GM18907 (cell line): ENCODE measurements around the gene CCDC6.
"Not testable (repeated sequence)": the region's sequence is repeated elsewhere in the genome, so short reads cannot be mapped to it uniquely, and the experiment has no call there.

ENCODE experiments used
- ATAC-seq: cut with Tn5 transposase; IDR thresholded peaks from one replicate; pipeline ENCODE4 v1.9.1; 2021; ENCODE audit warnings: mild to moderate bottlenecking, moderate library complexity; ENCODE audit not compliant: unreplicated experiment

The CCDC6 gene

DNA sequence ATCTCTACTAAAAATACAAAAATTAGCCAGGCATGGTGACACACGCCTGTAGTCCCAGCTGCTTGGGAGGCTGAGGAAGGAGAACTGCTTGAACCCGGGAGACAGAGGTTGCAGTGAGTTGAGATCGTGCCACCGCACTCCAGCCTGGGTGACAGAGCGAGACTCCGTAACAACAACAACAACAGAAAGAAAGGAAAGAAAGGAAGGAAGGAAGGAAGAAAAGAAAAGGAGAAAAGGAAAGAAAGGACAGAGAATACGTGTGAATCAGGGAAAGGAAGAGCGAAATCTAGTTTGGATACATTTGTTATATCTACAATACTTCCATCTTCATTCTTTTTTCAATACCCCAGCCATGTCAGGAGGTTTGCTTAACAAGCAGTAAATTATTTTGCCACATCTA is 21.5 kb downstream of the CCDC6 start:
- not testable (repeated sequence) for ATAC-seq

DNA sequence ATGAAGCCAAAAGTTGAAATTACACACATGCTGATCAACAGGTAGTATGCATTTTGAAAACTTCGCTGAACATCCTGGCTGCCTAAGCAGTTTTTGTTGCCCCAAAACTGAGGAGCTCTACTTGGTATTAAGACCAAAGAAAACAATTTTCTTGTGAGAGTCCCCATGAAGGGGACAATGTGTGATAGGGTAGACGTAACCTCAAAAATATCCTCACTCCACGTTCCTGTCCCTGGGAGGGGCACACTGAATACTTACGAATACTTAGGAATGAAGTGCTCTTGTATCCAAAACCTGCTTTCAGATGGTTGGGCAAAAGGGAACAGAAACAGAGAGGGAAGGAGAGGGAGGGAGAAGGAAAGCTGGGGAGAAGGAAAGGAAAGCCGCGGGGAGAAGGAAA is 24.7 kb downstream of the CCDC6 start:
- ATAC-seq = peak; percentile 0

DNA sequence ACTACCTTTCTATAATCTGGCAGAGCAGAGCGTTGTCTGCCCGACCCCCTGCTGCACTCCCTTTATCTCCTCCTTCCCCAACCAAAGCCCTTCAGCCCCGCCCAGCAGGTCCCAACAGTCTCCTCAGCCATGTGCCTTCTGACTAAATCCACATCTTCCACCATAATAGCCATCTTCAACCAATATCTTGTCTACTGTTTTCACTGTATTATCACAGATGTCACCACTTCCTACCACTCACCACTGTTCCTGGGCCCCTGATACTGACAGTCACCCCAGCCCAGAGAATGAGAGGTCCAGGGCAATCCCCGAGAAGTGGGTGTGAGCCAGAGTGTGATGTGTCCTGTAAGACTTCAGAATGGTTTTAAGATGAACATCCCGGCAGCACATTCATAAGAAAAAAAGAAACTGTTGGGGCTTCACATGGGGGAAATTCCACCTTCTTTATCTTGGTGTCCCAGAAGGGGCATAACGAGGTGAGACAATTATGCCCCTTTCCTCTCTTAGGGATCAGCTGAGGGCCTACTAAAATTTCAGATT is 25.3 kb downstream of the CCDC6 start:
- peak; percentile 84 for ATAC-seq

DNA sequence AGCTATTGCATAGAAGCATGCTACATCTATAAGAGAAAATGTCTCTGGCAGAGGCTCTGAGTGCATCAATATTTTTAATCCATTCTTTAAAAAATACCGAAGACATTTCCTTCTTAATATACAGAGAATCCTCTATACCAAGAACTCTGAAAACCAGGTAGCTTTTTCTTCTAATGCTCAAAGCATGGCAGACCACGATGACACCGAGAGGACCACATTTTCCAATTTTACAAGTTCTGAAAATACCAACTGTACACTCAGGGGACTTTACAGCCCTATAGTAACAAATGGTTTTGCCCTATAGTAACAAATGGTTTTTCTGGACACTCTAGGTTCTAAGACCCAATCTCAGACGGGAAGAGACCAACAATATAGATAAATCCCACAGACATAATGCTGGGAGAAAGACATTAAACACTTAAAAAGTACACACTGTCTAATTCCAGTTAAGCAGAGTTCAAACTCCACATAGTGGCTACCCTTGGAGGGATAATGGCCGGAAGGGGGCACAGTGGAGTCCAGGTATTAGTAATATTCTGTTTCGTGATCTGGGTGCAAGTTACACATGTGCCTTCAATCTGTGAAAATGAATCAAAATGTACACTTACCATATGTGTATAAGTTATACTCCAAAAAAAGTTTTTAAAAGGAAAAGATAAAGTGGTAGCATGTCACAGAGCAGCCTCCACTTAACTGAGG is 26.2 kb downstream of the CCDC6 start:
- no peak for ATAC-seq

DNA sequence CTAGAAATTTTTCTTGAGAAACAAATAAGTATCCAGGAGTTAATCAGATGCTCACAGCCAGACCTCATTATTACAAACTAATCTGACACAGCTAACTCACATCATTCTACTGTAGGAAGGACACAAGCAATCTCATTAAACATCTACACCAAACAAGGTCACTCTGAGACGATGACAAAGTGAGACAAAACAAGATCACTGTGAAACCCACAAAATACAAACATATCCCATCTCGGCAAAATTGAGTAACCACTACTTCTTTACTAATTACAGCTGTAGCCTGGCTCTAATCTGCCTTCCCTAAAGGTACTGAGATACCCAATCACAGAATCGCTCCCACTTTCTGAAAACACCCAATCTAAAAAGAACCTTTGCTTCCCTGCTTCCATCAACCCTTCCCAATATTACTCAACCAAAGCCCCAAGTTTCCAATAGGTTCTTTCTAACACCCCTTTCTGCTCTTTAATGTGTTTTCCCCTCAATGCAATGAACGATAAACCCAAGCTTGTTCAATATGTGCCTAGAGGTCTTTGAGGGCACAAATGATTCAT is 26.9 kb downstream of the CCDC6 start:
- ATAC-seq = peak; percentile 41

DNA sequence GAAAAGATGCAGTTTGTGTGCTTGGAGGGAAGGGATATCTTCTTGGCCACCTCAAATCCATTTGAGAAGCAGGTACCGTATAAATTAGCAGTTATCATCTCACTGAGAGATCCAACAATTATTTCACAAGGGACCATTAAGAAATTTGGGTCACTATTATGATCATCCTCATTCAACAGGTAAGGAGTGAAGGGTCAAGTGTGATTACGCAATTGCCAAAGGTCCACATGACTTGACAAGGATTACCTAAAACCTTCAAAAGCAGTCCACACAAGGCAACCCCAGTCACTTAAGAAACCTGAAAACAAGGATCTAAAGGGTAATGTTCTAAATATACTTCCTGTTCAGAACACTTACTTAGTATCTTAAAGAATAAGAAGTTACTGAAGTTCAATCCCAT is 27.4 kb downstream of the CCDC6 start:
- no peak for ATAC-seq

DNA sequence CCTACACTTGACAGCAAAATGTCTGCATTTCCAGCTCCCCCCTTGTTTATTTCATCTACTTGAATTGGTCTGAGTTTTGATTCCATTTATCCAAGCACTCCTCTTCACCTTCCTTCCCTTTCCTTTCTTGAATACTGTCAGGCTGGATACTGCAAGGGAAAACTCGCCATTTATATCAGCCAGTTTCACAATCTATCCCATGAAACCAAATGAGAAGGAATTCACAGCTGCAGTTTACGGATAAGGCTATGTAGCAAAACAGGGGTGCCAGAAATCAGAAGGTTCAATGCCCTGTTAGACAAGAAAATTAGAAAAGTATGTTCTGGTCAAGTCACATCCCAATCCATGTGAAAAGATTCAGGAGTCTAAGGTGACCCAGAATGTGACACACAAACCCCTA is 28.1 kb downstream of the CCDC6 start:
- no peak for ATAC-seq

DNA sequence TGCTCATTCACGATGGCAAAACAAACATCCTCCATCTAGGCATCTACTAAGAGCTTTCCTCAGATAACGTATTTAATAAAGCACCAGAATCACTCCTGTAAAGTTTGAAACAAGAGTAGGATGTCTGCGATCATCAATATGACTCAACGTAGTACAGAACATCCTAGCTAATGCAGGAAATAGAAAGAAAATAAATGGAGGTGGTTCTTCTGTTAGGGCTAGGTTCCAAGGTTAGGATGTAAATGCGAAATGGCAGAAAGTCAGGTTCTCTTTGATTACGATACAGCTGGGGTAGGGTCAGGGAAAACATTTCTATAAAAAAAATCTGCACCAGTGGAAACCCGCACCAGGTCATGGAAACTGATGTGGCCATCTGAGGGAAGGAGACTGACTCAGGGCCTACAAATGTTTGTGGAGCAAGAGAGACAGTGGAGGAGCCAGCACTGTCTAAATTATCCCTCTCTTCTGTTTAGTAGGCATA is 29.1 kb downstream of the CCDC6 start:
- no peak for ATAC-seq

DNA sequence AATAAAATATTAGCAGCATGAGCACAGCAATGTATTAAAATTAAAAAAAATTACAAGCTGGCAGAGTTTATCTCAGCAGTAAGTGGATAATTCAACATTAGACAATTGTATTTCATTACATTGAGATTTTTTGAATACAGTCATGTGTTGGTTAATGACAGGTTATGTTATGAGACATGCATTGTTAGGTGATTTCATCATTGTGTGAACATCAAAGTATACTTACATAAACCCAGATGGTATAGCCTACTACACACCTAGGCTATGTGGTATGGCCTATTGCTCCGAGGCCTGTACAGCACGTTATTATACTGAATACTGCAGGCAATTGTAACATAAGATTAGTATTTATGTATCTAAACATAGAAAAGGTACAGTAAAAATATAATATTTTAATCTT is 29.7 kb downstream of the CCDC6 start:
- ATAC-seq = no peak

DNA sequence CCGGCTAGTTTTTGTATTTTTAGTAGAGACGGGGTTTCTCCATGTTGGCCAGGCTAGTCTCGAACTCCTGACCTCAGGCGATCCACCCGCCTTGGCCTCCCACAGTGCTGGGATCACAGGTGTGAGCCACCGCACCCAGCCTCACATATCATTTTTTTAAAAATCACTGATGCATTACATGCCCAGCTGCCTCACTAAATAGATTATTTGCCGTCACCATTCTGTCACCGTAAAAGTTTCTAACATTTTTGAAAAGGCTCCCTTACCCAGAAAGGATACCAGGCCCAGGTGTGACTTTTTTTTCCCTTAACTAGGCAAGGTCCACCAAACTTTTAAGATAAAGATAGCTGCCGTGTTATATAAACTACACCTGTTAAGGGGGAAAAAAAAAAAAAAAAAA is 30.1 kb downstream of the CCDC6 start:
- ATAC-seq = peak; percentile 14

DNA sequence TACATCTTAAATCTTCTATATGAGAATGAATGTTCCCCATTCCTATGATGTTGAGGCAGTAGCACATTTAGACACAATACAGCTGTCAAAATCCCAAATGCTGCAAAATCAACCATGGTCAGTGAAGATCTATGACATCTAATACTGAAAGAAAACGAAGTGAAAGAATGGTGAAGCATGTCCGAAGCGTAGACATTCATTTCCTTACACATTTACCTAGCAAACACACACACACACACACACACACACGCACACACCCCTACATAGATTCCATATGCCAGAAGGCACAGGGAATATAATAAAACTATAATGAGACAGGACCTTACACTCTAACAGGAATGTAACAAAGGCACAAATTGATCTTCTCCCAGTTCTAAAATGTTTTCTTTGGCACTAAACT is 32.5 kb downstream of the CCDC6 start:
- ATAC-seq = peak; percentile 63

DNA sequence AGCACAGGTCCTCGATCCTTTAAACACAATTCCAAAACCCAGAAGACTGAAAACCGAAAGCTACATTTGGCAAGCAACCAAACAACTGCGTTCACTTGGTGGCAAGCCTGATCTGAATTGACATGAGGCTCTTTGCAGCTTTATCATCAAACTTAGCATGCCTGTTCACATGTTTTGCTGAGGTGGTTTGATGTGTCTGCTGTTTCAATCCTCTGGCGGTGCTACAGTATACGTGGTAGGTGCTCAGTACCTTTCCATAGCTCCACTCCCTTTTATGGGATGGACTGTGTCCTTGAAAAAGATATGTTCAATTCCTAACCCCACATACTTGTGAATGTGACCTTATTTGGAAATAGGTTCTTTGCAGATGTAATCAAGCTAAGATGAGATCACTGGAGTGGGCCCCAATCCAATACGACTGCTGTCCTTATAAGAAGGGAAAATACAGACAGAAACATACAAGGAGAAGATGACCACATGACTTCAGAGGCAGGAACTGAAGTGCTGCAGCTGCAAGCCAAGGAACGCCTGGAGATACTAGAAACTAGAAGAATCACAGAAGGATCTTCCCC is 33.4 kb downstream of the CCDC6 start:
- ATAC-seq = no peak

DNA sequence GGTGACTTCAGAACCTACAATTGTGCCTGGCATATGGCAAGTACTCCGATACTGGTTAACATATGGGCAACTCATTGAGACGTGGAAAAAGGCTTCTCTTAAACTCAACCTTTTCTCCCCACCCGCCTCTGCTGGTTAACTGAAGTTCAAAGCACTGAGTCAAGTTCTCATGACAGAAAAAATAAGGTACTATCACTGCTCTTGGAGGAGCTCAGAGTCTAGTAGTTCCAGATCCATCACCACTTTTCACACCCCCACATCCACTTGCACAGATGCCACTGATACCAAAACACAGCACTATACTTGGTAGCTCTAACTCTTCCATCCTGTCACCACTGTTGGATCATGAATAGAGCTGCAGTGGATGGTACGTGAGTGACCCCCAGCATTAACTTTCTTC is 36.2 kb downstream of the CCDC6 start:
- no peak for ATAC-seq

DNA sequence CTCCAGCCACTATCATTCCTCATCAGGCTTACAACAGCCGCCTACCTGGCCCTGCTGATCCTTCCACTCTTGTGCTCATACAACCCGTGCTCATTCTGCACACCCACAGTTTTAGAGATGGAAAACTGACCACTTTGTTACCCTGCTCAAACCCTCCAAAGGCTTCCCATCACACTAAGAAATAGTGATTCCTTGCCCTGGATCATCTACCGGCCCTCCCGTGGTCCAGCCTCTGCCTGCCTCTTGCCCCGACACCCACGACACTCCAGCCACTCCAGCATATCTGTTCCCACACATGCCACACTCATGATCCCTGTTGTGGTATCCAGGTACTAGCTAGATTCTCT is 36.8 kb downstream of the CCDC6 start:
- no peak for ATAC-seq

DNA sequence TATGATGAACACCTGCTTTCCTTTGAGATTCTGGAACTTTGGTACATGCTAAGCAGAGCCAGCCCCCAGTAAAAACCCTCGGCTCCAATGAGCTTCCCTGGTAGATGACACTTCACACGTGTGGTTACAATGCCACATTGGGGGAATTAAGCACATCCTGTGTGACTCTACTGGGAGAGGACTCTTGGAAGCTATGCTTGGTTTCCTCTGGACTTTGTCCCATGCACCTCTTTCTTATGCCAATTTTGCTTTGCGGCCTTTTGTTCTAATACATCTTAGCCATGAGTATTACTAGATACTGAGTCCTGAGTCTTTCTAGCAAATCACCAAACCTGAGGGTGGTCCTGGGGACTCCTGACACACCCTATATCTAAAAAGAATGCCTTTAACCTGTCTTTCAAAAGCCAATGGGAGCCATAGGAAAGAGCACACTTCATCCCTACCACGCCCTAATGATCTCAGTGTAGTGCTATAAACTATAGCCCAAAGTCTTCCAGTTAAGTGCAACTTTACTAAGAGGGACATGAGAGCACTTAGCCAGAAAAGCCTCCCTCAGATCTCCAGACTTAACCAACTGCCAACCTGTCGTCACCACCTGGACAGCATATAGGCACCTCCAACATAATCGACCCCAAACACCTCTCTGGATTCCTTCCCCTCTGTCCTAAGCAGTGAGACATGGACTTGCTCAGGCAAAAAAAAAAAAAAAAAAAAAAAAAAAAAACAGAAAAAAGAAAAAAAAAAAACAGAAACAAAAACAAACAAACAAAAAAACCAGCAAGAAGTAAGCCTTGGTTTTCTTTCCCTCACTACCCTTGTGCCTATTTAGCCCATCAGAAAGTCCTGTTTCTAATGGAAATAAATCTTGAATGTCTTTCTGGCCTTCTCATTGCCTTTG is 37.4 kb downstream of the CCDC6 start:
- ATAC-seq = no peak

DNA sequence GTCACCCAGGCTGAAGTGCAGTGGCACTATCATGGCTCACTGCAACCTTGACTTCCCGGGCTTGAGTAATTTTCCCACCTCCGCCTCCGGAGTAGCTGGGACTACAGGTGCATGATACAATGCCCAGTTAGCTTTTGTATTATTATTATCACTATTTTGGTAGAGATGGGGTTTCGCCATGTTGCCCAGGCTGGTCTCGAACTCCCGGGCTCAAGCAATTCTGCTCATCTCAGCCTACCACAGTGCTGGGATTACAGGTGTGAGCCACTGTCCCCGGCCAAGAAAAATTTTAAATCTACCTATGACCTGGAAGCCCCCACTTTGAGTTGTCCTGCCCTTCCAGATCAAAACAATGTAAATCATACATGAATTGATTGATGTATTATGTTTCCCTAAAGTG is 38.8 kb downstream of the CCDC6 start:
- no peak for ATAC-seq

DNA sequence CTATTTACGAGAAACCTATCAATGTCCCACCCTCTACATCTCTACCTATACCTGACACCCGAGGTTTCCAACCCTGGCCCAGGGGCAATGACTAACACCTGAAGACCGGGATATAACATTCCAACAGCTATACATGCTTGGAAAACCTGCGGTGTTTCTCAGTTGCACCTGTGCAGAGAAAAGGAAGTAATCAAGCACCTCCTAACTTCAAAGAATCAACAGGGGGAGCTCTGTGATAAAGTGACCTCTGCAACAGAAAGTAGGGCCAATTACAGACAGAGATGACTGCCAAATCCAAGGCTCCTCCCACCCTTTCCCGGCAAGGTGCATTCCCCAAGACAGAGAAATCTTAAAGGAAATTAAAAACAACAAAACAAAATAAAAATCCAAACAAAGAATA is 41.3 kb downstream of the CCDC6 start:
- peak; percentile 80 for ATAC-seq

DNA sequence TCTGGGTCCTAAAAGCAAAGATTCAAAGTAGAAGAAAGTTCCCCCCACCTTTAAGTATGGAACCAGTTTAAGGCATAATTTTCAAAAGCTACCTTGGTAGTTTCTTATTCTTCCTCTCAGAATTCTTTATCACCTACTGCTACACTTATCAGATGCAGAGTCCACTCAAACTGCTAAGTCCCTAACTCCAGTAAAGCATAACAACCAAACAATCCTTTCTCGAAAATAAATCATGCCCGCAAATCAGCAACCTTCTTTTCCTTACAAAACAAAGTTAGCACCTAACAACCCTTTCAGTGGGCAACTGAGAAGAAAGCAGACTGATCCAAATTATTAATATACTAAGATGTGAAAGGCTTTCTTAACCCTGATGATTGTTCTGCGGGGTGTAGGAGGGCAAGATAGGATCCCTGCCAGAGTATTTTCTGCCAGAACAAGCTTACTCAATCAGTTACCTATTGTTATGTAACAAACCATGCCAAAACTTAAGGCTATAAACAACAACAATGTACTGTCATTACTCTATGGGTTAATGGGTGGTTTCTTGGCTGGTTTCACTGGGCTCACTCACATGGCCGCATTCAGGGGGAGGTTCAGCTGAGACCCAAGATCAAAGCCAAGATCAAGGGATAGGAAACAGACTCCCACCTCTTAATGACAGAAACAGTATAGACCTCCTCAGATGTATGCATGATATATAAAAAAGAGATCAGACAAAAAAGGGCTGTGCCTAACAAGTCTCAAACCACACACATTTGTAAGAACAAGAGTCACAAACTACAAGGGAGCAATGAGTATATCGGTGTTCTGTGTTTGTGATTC is 42.0 kb downstream of the CCDC6 start:
- ATAC-seq = peak; percentile 32

DNA sequence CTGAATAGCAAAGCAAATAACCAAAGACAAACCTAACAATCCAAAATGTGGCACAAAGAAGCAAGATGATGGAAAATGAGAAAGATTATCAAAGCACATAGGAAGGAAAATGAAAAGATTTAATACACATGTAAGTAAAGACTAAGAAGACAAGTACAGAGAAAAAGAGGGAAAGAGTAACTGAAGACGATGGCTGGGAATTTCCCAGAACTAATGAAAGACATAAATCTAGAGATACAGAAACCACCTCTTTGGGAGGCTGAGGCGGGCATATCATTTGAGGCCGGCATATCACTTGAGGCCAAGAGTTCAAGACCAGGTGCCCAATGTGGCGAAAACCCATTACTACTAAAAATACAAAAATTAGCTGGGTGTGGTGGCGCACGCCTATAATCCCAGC is 46.8 kb downstream of the CCDC6 start:
- no peak for ATAC-seq

DNA sequence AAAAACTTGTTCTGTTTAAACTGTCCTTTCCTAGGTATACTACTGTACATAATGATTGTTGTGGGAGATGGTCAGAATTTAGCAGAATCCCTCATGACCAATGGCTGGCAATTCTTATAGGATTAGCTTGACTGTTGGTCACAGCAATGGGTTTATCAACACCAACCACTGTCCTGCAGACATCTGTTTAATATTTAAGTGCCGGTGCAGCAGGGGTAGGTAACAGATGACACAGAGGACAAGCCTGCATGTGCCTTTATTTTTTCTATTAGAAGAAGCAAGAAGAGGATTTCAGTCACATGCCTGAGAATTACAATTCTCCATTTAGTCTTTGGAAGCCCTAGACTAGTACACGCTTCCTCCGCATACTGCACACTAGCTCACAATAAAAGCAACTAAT is 48.4 kb downstream of the CCDC6 start:
- no peak for ATAC-seq

DNA sequence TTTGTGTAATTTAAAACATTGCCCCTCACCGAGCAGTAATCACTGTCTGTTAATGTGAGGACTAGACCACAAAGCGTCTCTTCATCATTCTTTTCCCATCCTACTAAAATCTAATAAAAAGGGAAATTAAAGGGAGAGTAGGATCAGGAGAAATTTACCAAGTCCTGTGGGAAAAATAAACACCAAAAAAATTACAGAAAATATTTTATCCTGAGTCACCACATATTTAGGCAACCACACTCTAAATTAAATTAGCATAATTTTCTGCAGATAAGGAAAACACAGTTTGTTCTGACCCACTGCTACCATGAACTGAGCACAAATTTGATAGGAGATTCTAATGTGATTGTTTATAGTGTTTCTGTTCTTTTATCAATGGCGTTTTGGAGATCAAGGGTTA is 49.3 kb downstream of the CCDC6 start:
- no peak for ATAC-seq
